ENCODE data around the gene KCNMA1. TPM values are rescaled to one million over a fixed set of nuclear protein-coding genes. Genes with fewer than 3 reads are reported as not detected.

Gene KCNMA1
- total RNA-seq, 1 experiment from 2014 or later = 0.45 TPM

DNA sequence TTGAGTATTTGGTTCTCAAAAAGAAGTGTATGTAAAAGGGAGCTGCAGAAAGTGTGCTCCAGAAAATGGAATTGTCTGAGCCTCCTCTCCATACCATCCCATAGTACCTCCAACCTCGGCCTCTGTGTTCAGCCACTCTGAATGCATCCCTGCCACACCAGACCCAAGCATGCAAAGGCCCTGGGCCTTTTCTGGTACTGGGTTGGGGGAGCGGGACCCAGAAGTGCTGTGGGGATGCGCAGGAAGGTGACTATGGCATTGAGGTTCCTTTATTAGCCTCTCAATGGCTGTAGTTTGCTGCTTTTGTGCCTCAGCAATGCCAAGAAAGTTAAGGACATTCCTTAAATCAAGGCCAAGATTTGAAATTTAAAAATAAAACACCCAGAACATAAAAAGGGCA is 2.1 kb upstream of the KCNMA1 start:
- Mint-ChIP-seq H3K4me3 (ENCODE audit: low read depth, unreplicated experiment) (no peak overlapping the region), H3K9me3 (ENCODE audit: low read depth, unreplicated experiment) (no peaks in the 10 kb centered on the region), H3K36me3 (ENCODE audit: insufficient read depth, unreplicated experiment) (peaks cover 6% of the 10 kb centered on the region), H3K4me1 (ENCODE audit: low read depth, unreplicated experiment) (peaks cover 5% of the 10 kb centered on the region), H3K27me3 (ENCODE audit: unreplicated experiment) (peaks cover 67% of the 10 kb centered on the region), H3K27ac (ENCODE audit: unreplicated experiment) (no peak overlapping the region)
- CTCF ChIA-PET = interaction anchor here (0.8 to 1.8 kb wide), 3 partner anchors 234 to 475 kb away, joined by 3 to 4 read pairs (median 3); no protein-coding TSS in a partner anchor
- no TSS peak for BruUV-seq (replicated peaks)
- DNase-seq = no peak
- intact Hi-C loops (cut with micrococcal nuclease; ENCODE audit: unreplicated experiment) = loop anchor here (5.0 kb wide), 4 partner anchors 73 to 147 kb away; no protein-coding TSS in a partner anchor
- TF ChIP-seq CTCF (IDR thresholded peaks at IDR 0.05; ENCODE audit: unreplicated experiment) = no peak

GRCh38 chr10:77638321-77639101 is 903 bp upstream of the KCNMA1 start:
- H3K27me3 Mint-ChIP-seq (ENCODE audit: unreplicated experiment) = peaks cover 79% of the 10 kb centered on the region
- H3K9me3 Mint-ChIP-seq (ENCODE audit: low read depth, unreplicated experiment) = no peaks in the 10 kb centered on the region
- H3K36me3 Mint-ChIP-seq (ENCODE audit: insufficient read depth, unreplicated experiment) = peaks cover 6% of the 10 kb centered on the region
- H3K4me1 Mint-ChIP-seq (ENCODE audit: low read depth, unreplicated experiment) = peaks cover 5% of the 10 kb centered on the region
- H3K4me3 Mint-ChIP-seq (ENCODE audit: low read depth, unreplicated experiment) = peak overlapping the region; percentile 76
- intact Hi-C loops (cut with micrococcal nuclease; ENCODE audit: unreplicated experiment) = no loop called here
- BruUV-seq (replicated peaks) = no TSS peak
- DNase-seq = peak; percentile 44
- CTCF ChIA-PET = interaction anchor here (1.2 to 1.8 kb wide), 2 partner anchors 233 to 473 kb away, joined by 3 to 4 read pairs; no protein-coding TSS in a partner anchor
- TF ChIP-seq CTCF (IDR thresholded peaks at IDR 0.05; ENCODE audit: unreplicated experiment) = no peak
- no peak overlapping the region for H3K27ac Mint-ChIP-seq (ENCODE audit: unreplicated experiment)

DNA sequence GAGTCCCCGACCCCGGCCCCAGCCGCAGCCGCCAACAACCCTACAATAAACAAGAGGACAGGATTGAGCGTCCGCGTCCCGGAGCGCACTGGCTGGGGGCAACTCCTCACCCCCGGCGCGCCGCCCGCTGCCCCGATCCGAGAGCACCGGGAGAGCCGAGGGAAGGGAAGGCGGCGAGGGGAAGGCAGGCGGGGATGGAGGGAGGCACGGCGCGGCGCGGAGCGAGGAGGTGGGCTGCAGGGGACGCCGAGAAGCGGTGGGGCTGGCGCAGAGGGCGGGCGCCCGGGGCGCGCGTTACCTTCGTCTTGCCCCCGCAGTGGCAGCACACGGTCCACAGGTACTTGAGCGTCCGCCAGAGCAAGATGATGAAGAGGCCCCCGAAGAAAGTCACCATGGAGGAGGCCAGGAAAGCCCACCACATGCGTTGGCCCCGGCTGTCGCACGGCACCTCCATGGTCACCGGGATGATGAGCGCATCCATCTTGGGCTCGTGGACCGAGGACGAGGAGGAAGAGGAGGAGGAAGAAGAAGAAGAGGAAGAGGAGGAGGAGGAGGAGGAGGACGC is 559 bp downstream of the KCNMA1 start:
- Mint-ChIP-seq H3K27ac (ENCODE audit: unreplicated experiment) (no peak overlapping the region), H3K36me3 (ENCODE audit: insufficient read depth, unreplicated experiment) (peaks cover 6% of the 10 kb centered on the region), H3K4me1 (ENCODE audit: low read depth, unreplicated experiment) (peaks cover 5% of the 10 kb centered on the region), H3K27me3 (ENCODE audit: unreplicated experiment) (peaks cover 93% of the 10 kb centered on the region), H3K4me3 (ENCODE audit: low read depth, unreplicated experiment) (peak overlapping the region; percentile 61), H3K9me3 (ENCODE audit: low read depth, unreplicated experiment) (no peaks in the 10 kb centered on the region)
- intact Hi-C loops (cut with micrococcal nuclease; ENCODE audit: unreplicated experiment) = no loop called here
- DNase-seq = no peak
- CTCF ChIA-PET = interaction anchor here (0.7 kb wide), 1 partner anchor 143 kb away, joined by 3 read pairs; no protein-coding TSS in a partner anchor
- no TSS peak for BruUV-seq (replicated peaks)
- no peak for TF ChIP-seq CTCF (IDR thresholded peaks at IDR 0.05; ENCODE audit: unreplicated experiment)

GRCh38 chr10:77636282-77636966 is 1.2 kb downstream of the KCNMA1 start:
- CTCF ChIA-PET = interaction anchor here (1.2 to 1.3 kb wide), 2 partner anchors 11 to 471 kb away, joined by 3 to 4 read pairs; no protein-coding TSS in a partner anchor
- Mint-ChIP-seq H3K4me1 (ENCODE audit: low read depth, unreplicated experiment) (peaks cover 5% of the 10 kb centered on the region), H3K4me3 (ENCODE audit: low read depth, unreplicated experiment) (peak overlapping the region; percentile 61), H3K9me3 (ENCODE audit: low read depth, unreplicated experiment) (no peaks in the 10 kb centered on the region), H3K36me3 (ENCODE audit: insufficient read depth, unreplicated experiment) (peaks cover 6% of the 10 kb centered on the region), H3K27me3 (ENCODE audit: unreplicated experiment) (peaks cover 92% of the 10 kb centered on the region), H3K27ac (ENCODE audit: unreplicated experiment) (no peak overlapping the region)
- no peak for TF ChIP-seq CTCF (IDR thresholded peaks at IDR 0.05; ENCODE audit: unreplicated experiment)
- no TSS peak for BruUV-seq (replicated peaks)
- intact Hi-C loops (cut with micrococcal nuclease; ENCODE audit: unreplicated experiment) = no loop called here
- no peak for DNase-seq
